Gastrocnemius medialis (tissue), 4 donors: ENCODE measurements around the gene COL23A1. TPM values are rescaled to one million over a fixed set of nuclear protein-coding genes. Genes with fewer than 3 reads are reported as not detected.
A peak's percentile ranks its signal among the peaks of the same experiment; 100 is the strongest.

ENCODE experiments used
- ATAC-seq, 2 donors: fragments of 150-250 bp; one replicate each; pipeline ENCODE4 v1.9.1; 2016
- DNase-seq, 2 donors: peaks; one replicate each; pipeline ENCODE4 v3.0.0-alpha.2; 2019
- H3K27ac ChIP-seq, 4 donors: fragments of 200-600 bp; sonication (generic); 1 replicate in 1 of 4; 2 replicates in 3 of 4; pipeline ENCODE4 v1.5.1; 2016 to 2018; ENCODE audit warnings: mild to moderate bottlenecking in 2 of 4, moderate library complexity in 1 of 4
- H3K27me3 ChIP-seq, 3 donors: fragments of 200-600 bp; sonication (generic) in 2 of 3; 1 replicate in 1 of 3; 2 replicates in 2 of 3; pipeline versions ENCODE4 v1.5.1 to v1.6.0; 2016 to 2019; ENCODE audit warnings: mild to moderate bottlenecking in 1 of 3, moderate library complexity in 1 of 3
- H3K36me3 ChIP-seq, 2 donors: fragments of 200-600 bp; sonication (generic) in 1 of 2; one replicate each; pipeline ENCODE4 v1.5.1; 2017 to 2018
- H3K4me1 ChIP-seq, 2 donors: fragments of 200-600 bp; sonication (generic) in 1 of 2; one replicate each; pipeline ENCODE4 v1.5.1; 2016 to 2017; ENCODE audit warnings: mild to moderate bottlenecking in 2 of 2
- H3K4me3 ChIP-seq, 4 donors: fragments of 200-600 bp; sonication (generic) in 3 of 4; 1 replicate in 1 of 4; 2 replicates in 3 of 4; pipeline ENCODE4 v1.5.1; 2016 to 2019; ENCODE audit warnings: mild to moderate bottlenecking in 2 of 4
- H3K9me3 ChIP-seq, 3 donors: fragments of 200-600 bp; sonication (generic) in 2 of 3; 1 replicate in 1 of 3; 2 replicates in 2 of 3; pipeline ENCODE4 v1.5.1; 2016 to 2019
- POLR2A ChIP-seq, 2 donors: fragments of 450-650 bp; IDR thresholded peaks; one replicate each; pipeline ENCODE4 v1.6.1; 2017; ENCODE audit warnings: antibody characterized with exemption in 2 of 2, mild to moderate bottlenecking in 2 of 2, moderate library complexity in 2 of 2
- in situ Hi-C, 4 donors: fragments of 200-750 bp; cut with MboI; loops; one replicate each; pipeline versions ENCODE4 v1.15.0 to v1.8.0; 2017; ENCODE audit warnings: low sequenced_read_pairs in 4 of 4
- intact Hi-C: fragments of 100-400 bp; cut with DNase I; formaldehyde crosslinking; loops from one replicate; pipeline ENCODE4 v1.15.1; 2023; ENCODE audit warnings: low total_unique reads
- total RNA-seq, 4 donors: library from RNA; depleted of rRNA; stranded (reverse); fragments of >200 nt; gene quantifications; one replicate each; pipeline versions ENCODE4 v1.1.0 to v1.2.3, GENCODE V29; 2016
- TF ChIP-seq, protein P1 (sequence below), 5 experiments: fragments of 450-650 bp in 3 of 5; fragments of 200-600 bp in 2 of 5; sonication (generic) in 2 of 5; IDR thresholded peaks in 4 of 5; conservative IDR thresholded peaks in 1 of 5; 1 replicate in 4 of 5; 2 replicates in 1 of 5; pipeline ENCODE4 v1.5.1; 2016 to 2019; ENCODE audit warnings: antibody characterized with exemption in 5 of 5, mild to moderate bottlenecking in 3 of 5, moderate library complexity in 3 of 5

COL23A1 gene
- total RNA-seq, 4 donors from 2014 or later, result 0.62 to 1.1 (median 0.97) TPM; not detected in 1

DNA sequence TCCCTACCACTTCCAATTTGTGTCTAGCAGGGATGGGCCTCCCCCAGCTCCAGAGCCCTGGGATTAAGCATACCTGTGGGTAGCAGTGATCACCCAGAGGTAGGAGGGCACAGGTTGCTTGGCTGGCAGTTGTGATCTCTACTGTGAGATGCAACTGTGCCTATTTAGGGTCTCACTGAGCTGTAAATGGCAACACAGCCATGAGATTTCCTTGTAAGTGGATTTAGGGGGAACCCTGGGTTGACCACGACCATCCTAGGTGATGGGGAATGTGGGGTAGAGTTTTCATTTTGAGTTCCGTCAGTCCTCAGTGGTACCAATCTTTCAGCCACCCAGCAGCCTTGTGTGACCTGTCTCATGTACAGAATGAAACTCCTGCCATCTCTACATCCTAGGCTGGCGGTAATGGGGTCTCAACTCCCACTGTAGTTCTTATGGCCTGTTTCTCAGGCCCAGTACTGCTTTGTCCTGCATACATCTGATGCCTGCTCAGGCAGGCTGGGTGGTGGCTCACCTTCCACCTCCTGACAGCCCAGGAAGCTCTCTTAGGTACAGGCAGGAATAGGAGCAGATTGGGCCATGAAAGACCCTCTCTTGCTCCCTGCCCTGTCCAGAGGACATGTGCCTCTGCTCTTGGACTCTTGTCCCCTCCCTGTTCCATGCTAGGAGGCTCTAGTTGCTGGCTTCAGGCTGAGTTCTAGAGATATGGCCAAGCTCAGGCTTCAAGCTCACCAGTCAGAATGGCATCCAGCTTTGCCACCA, 377.8 kb downstream of the COL23A1 start:
- Histone ChIP-seq H3K27ac (peak overlapping the region; percentile 6 to 72 (median 36)), H3K9me3 (no peaks in the 10 kb centered on the region), H3K4me1 (peaks cover 15 to 24% of the 10 kb centered on the region in 2 donors), H3K4me3 (no peak overlapping the region), H3K36me3 (peaks cover 5 to 100% of the 10 kb centered on the region in 2 donors), H3K27me3 (no peaks in the 10 kb centered on the region)
- DNase-seq (no peak), ATAC-seq (peak in 1 of 2 donors; percentile 13)
- intact Hi-C loops, result no loop called here
- in situ Hi-C loops, result no loop called here
- TF ChIP-seq, protein P1, sequence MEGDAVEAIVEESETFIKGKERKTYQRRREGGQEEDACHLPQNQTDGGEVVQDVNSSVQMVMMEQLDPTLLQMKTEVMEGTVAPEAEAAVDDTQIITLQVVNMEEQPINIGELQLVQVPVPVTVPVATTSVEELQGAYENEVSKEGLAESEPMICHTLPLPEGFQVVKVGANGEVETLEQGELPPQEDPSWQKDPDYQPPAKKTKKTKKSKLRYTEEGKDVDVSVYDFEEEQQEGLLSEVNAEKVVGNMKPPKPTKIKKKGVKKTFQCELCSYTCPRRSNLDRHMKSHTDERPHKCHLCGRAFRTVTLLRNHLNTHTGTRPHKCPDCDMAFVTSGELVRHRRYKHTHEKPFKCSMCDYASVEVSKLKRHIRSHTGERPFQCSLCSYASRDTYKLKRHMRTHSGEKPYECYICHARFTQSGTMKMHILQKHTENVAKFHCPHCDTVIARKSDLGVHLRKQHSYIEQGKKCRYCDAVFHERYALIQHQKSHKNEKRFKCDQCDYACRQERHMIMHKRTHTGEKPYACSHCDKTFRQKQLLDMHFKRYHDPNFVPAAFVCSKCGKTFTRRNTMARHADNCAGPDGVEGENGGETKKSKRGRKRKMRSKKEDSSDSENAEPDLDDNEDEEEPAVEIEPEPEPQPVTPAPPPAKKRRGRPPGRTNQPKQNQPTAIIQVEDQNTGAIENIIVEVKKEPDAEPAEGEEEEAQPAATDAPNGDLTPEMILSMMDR (IDR thresholded peaks at IDR 0.05 in 4 of 5, conservative IDR thresholded peaks at IDR 0.05 in 1 of 5), result no peak
- TF ChIP-seq POLR2A (IDR thresholded peaks at IDR 0.05), result no peak

DNA sequence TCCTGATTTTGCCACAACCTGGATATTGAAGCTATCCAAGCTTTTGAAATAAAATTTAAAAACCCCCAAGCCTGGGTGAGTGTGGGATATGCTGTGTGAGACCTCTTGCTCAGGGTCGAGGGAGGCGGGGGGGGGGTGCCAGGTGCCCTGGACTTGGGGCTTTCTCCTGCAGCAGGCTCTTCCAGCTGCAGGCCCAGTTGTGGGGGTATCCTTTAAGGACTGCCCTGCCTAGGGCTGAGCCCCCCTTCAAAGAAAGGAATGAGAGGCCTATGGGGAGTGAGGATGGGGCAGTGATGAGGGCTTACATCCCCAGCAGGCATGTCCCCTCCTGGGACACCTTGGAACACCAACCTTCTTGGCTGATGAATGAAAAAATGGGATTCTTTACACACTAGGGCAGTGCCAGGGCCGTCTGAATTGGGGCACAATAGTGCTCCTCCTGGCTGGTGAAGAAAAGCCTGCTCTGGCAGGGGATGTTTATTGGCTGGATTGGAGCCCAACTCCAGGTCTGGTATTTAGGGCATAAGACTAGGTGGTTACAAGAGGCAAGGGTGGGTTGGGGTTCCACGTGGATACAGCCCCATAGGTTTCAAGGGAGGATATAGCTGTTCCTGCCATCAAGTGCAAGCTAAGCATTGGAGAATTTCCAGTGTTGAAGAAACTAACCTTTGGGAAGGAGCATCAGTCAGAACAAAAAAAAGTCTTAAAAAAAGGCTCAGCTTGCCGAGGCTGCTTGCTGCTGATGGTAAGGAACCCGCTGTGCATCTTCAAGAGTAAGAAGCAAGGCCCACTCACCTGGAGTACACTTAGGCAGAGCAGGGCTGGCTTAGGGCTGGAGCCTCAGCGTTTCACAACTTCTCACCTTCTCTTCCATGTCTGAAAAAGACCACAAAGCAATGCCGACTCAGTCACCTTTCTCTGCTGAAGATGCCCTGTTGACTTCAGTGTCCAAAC, 378.8 kb downstream of the COL23A1 start:
- in situ Hi-C loops (no loop called here), intact Hi-C loops (no loop called here)
- H3K4me1 ChIP-seq, result peaks cover 26 to 34% of the 10 kb centered on the region in 2 donors
- no peak for ATAC-seq
- DNase-seq, result no peak
- TF ChIP-seq POLR2A (IDR thresholded peaks at IDR 0.05), result no peak
- TF ChIP-seq, protein P1 (IDR thresholded peaks at IDR 0.05 in 4 of 5, conservative IDR thresholded peaks at IDR 0.05 in 1 of 5), result no peak
- H3K27me3 ChIP-seq, result no peaks in the 10 kb centered on the region
- no peak overlapping the region for H3K4me3 ChIP-seq
- no peaks in the 10 kb centered on the region for H3K9me3 ChIP-seq
- H3K27ac ChIP-seq, result peak overlapping the region in 2 of 4 donors; percentile 7 to 72
- H3K36me3 ChIP-seq, result peaks cover 5 to 99% of the 10 kb centered on the region in 2 donors

DNA sequence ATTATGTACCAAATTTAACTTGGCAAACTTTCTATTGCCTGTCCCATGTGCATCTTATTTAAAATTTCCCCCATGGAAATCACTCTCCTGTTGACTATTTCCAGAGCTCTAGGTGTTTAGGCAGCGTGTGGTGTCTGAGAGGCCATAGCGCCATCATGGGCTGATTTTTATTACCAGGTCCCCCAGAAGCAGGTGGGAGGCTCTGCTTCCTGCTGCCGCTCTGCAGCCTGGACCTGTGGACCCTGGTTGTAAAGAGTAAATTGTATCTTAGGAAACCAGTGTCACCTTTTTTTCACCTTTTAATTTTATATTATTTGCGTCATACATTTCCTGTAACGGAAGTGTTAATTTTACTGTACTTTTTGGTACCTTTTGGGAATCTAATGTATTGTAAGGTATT, 379.5 kb downstream of the COL23A1 start:
- peaks cover 33 to 41% of the 10 kb centered on the region in 2 donors for H3K4me1 ChIP-seq
- H3K27ac ChIP-seq, result no peak overlapping the region
- TF ChIP-seq, protein P1 (IDR thresholded peaks at IDR 0.05 in 4 of 5, conservative IDR thresholded peaks at IDR 0.05 in 1 of 5), result no peak
- TF ChIP-seq POLR2A (IDR thresholded peaks at IDR 0.05), result no peak
- no peak overlapping the region for H3K4me3 ChIP-seq
- H3K27me3 ChIP-seq, result no peaks in the 10 kb centered on the region
- in situ Hi-C loops, result no loop called here
- ATAC-seq, result no peak
- H3K9me3 ChIP-seq, result no peaks in the 10 kb centered on the region
- H3K36me3 ChIP-seq, result peaks cover 5 to 92% of the 10 kb centered on the region in 2 donors
- intact Hi-C loops, result no loop called here
- DNase-seq, result no peak

DNA sequence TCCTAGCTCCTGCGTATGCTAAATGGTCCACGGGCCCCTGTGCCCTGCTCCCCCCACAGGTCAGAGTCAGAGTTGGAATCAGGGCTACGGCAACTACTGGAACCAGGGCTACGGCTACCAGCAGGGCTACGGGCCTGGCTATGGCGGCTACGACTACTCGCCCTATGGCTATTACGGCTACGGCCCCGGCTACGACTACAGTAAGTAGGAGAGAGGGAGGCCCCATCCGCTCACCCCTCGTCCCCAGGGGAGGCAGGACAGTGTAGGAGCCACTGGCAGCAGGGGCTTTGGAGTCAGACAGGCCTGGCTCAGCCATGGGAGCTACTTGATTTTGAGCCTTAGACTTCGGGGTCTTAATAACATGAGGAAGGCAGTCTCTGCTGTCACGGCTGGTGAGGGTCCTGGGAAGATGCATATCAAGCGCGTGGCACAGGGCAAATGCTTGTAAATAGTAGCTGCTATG, 380.1 kb downstream of the COL23A1 start:
- Histone ChIP-seq H3K4me1 (peaks cover 36 to 43% of the 10 kb centered on the region in 2 donors), H3K36me3 (peaks cover 5 to 87% of the 10 kb centered on the region in 2 donors), H3K4me3 (no peak overlapping the region), H3K9me3 (no peaks in the 10 kb centered on the region), H3K27ac (no peak overlapping the region), H3K27me3 (no peaks in the 10 kb centered on the region)
- ATAC-seq (no peak), DNase-seq (peak in 1 of 2 donors; percentile 9)
- in situ Hi-C loops, result no loop called here
- TF ChIP-seq, protein P1 (IDR thresholded peaks at IDR 0.05 in 4 of 5, conservative IDR thresholded peaks at IDR 0.05 in 1 of 5), result no peak
- TF ChIP-seq POLR2A (IDR thresholded peaks at IDR 0.05), result no peak
- intact Hi-C loops, result no loop called here
